HepG2 (cell line): Measurements from ENCODE around the gene LDLRAD3.

ENCODE experiments used
- ETV6 ChIP-seq: sonication (generic); formaldehyde crosslinking; conservative IDR thresholded peaks from 2 replicates; pipeline ENCODE4 v1.4.0; 2020; ENCODE audit warnings: missing genetic modification reagents
- SRSF1 ChIP-seq: fragments of 200-400 bp; formaldehyde crosslinking; optimal IDR thresholded peaks from 2 replicates; pipeline ENCODE3; 2017; ENCODE audit warnings: mild to moderate bottlenecking, low read depth, low read length, moderate library complexity
- TAF1 ChIP-seq: sonication (generic); formaldehyde crosslinking; IDR thresholded peaks from 2 replicates; pipeline ENCODE4 v1.4.0; 2020; ENCODE audit warnings: missing genetic modification reagents

GRCh38 chr11:36081274-36081945, 137.5 kb downstream of the LDLRAD3 start:
- TF ChIP-seq TAF1 (CRISPR knock-in tag) (no peak), SRSF1 (no peak), ETV6 (no peak)
